Natural killer cell (primary cell): ENCODE data around the gene SPECC1. TPM values are rescaled to one million over a fixed set of nuclear protein-coding genes. Genes with fewer than 3 reads are reported as not detected.

Experiments
- ATAC-seq, 3 donors: fragments of 150-1000 bp in 2 of 3; fragments of 200-7000 bp in 1 of 3; cut with Tn5 transposase; 1 replicate in 1 of 3; 2 replicates in 2 of 3; pipeline ENCODE4 v1.10.0; 2021; ENCODE audit warnings: mild to moderate bottlenecking in 2 of 3, moderate library complexity in 2 of 3
- DNase-seq, 2 donors: peaks; one replicate each; pipeline versions ENCODE4 v3.0.0 to v3.0.0-alpha.2; 2013 to 2021; ENCODE audit warnings: mixed read lengths in 1 of 2
- H3K27ac ChIP-seq: one replicate; pipeline ENCODE4 v1.5.1; 2013; ENCODE audit warnings: mild to moderate bottlenecking, low read length
- H3K27me3 ChIP-seq: one replicate; pipeline ENCODE4 v1.6.1; 2013; ENCODE audit warnings: low read length; ENCODE audit not compliant: control insufficient read depth, insufficient read depth
- H3K36me3 ChIP-seq: one replicate; pipeline ENCODE4 v1.6.1; 2013; ENCODE audit warnings: low read length; ENCODE audit not compliant: control insufficient read depth, insufficient read depth
- H3K4me1 ChIP-seq: one replicate; pipeline ENCODE4 v1.6.1; 2013; ENCODE audit warnings: low read length; ENCODE audit not compliant: control insufficient read depth, insufficient read depth
- H3K4me3 ChIP-seq: one replicate; pipeline ENCODE4 v1.5.1; 2013; ENCODE audit warnings: low read length
- H3K9me3 ChIP-seq: one replicate; pipeline ENCODE4 v1.6.1; 2013; ENCODE audit warnings: low read length; ENCODE audit not compliant: control insufficient read depth, insufficient read depth
- H3K27ac Mint-ChIP-seq, 2 donors: one replicate each; pipeline ENCODE4 v1.8.0; 2022; ENCODE audit warnings: mild to moderate bottlenecking in 2 of 2, mixed read lengths in 2 of 2, moderate library complexity in 1 of 2
- H3K27me3 Mint-ChIP-seq, 2 donors: one replicate each; pipeline ENCODE4 v1.8.0; 2022; ENCODE audit warnings: low read depth in 2 of 2, mixed read lengths in 2 of 2
- H3K36me3 Mint-ChIP-seq: one replicate; pipeline ENCODE4 v1.8.0; 2022; ENCODE audit warnings: mixed read lengths
- H3K4me1 Mint-ChIP-seq, 2 donors: one replicate each; pipeline ENCODE4 v1.8.0; 2022; ENCODE audit warnings: mixed read lengths in 2 of 2
- H3K4me3 Mint-ChIP-seq: one replicate; pipeline ENCODE4 v1.8.0; 2022; ENCODE audit warnings: mild to moderate bottlenecking, moderate library complexity, mixed read lengths
- H3K9me3 Mint-ChIP-seq, 2 donors: one replicate each; pipeline ENCODE4 v1.8.0; 2022; ENCODE audit warnings: mixed read lengths in 2 of 2
- CTCF ChIP-seq: fragments of 200-600 bp; IDR thresholded peaks from one replicate; pipeline ENCODE4 v1.8.0; 2022; ENCODE audit warnings: antibody characterized with exemption
- WGBS: methylation state at CpG from one replicate; pipeline ENCODE4 v1.1.7; 2013; ENCODE audit warnings: missing lambda C conversion rate; ENCODE audit not compliant: insufficient coverage; 5-methylcytosine and 5-hydroxymethylcytosine counted together
- intact Hi-C: fragments of 100-400 bp; cut with micrococcal nuclease; formaldehyde crosslinking; loops from one replicate; pipeline ENCODE4 v1.14.2; 2022
- total RNA-seq, 4 donors: library from RNA; stranded (reverse); fragments of 120-200 nt in 1 of 4; gene quantifications; one replicate each; pipeline versions ENCODE4 v1.2.3 to v1.2.4, GENCODE V29; 2013 to 2022

The SPECC1 gene
- total RNA-seq, 3 donors from 2014 or later (not counting 1 experiment from before 2014, with no cell fraction given), result 29.3 to 45.1 (median 37.2) TPM

GRCh38 chr17:20123209-20123608 is 114.0 kb downstream of the SPECC1 start:
- no peak overlapping the region for H3K27ac Mint-ChIP-seq
- no peak overlapping the region for H3K4me3 Mint-ChIP-seq
- DNase-seq (peak in 1 of 2 donors; percentile 9), ATAC-seq (no peak)
- Histone ChIP-seq H3K4me1 (no peaks in the 10 kb centered on the region), H3K36me3 (peaks cover 3% of the 10 kb centered on the region), H3K27me3 (no peaks in the 10 kb centered on the region), H3K4me3 (no peak overlapping the region), H3K9me3 (no peaks in the 10 kb centered on the region), H3K27ac (no peak overlapping the region)
- no peaks in the 10 kb centered on the region for H3K27me3 Mint-ChIP-seq
- H3K4me1 Mint-ChIP-seq, result peaks cover 0 to 5% of the 10 kb centered on the region in 2 donors
- TF ChIP-seq CTCF, result no peak
- no peaks in the 10 kb centered on the region for H3K36me3 Mint-ChIP-seq
- 91% methylated on average over 4 of the region's 4 CpGs for WGBS
- H3K9me3 Mint-ChIP-seq, result no peaks in the 10 kb centered on the region
- intact Hi-C loops, result no loop called here

- Histone ChIP-seq H3K4me1 (no peaks in the 10 kb centered on the region), H3K9me3 (no peaks in the 10 kb centered on the region), H3K36me3 (peaks cover 3% of the 10 kb centered on the region), H3K27me3 (no peaks in the 10 kb centered on the region), H3K4me3 (no peak overlapping the region), H3K27ac (no peak overlapping the region)
- H3K4me1 Mint-ChIP-seq, result peaks cover 0 to 5% of the 10 kb centered on the region in 2 donors
- DNase-seq, result no peak
- no peaks in the 10 kb centered on the region for H3K9me3 Mint-ChIP-seq
- H3K36me3 Mint-ChIP-seq, result no peaks in the 10 kb centered on the region
- no peak overlapping the region for H3K27ac Mint-ChIP-seq
- 85% methylated on average over 6 of the region's 6 CpGs for WGBS
- no peaks in the 10 kb centered on the region for H3K27me3 Mint-ChIP-seq
- intact Hi-C loops, result no loop called here
- no peak for ATAC-seq
- H3K4me3 Mint-ChIP-seq, result no peak overlapping the region
- TF ChIP-seq CTCF, result no peak
Measured at GRCh38 chr17:20125724-20126123, 116.6 kb downstream of the SPECC1 start.

- H3K4me3 ChIP-seq, result no peak overlapping the region
- Mint-ChIP-seq H3K36me3 (no peaks in the 10 kb centered on the region), H3K4me3 (no peak overlapping the region), H3K9me3 (no peaks in the 10 kb centered on the region), H3K4me1 (no peaks in the 10 kb centered on the region), H3K27me3 (no peaks in the 10 kb centered on the region), H3K27ac (no peak overlapping the region)
- DNase-seq, result no peak
- intact Hi-C loops, result no loop called here
- H3K36me3 ChIP-seq, result peaks cover 3% of the 10 kb centered on the region
- 94% methylated on average over 5 of the region's 6 CpGs for WGBS
- H3K27ac ChIP-seq, result no peak overlapping the region
- no peak for TF ChIP-seq CTCF
- no peak for ATAC-seq
- H3K27me3 ChIP-seq, result no peaks in the 10 kb centered on the region
- no peaks in the 10 kb centered on the region for H3K9me3 ChIP-seq
- no peaks in the 10 kb centered on the region for H3K4me1 ChIP-seq
Measured at GRCh38 chr17:20127360-20128035, 118.3 kb downstream of the SPECC1 start.
